PC-9 (cell line): ENCODE data around the gene SRP68. TPM values are rescaled to one million over a fixed set of nuclear protein-coding genes. Genes with fewer than 3 reads are reported as not detected.
A peak's percentile ranks its signal among the peaks of the same experiment; 100 is the strongest.
"Not testable (repeated sequence)": the region's sequence is repeated elsewhere in the genome, so short reads cannot be mapped to it uniquely, and the experiment has no call there.

ENCODE experiments used
- BruUV-seq: library from RNA; stranded (reverse); fragments of 400-500 nt; replicated peaks from 2 replicates; lab custom pipeline; 2021; lab: Mats Ljungman, UMichigan
- CTCF ChIA-PET: fragments of 300-600 bp; sonication (Branson Sonifier 250); formaldehyde crosslinking; loops from one replicate; lab custom pipeline; 2022; ENCODE audit warnings: antibody characterized with exemption; lab: Charles Lee
- POLR2A ChIA-PET: fragments of 300-600 bp; sonication (Branson Sonifier 250); formaldehyde crosslinking; loops from one replicate; lab custom pipeline; 2022; ENCODE audit warnings: antibody characterized with exemption; ENCODE audit not compliant: unreplicated experiment; lab: Charles Lee
- DNase-seq, 2 experiments: peaks; one replicate each; pipeline versions ENCODE4 v3.0.0 to v3.0.0-alpha.2; 2015 to 2022; ENCODE audit warnings: mixed read lengths in 1 of 2
- H2AFZ ChIP-seq: fragments of 200-600 bp; sonication (generic); 2 replicates; pipeline ENCODE4 v1.8.1; 2017; ENCODE audit warnings: antibody characterized with exemption
- H3F3A ChIP-seq: fragments of 200-600 bp; sonication (generic); 2 replicates; pipeline ENCODE4 v1.8.1; 2017; ENCODE audit warnings: antibody characterized with exemption, mild to moderate bottlenecking, low read depth; ENCODE audit not compliant: insufficient read depth
- H3K27ac ChIP-seq: fragments of 200-600 bp; sonication (generic); 2 replicates; pipeline ENCODE4 v1.6.1; 2016; ENCODE audit warnings: mixed run types
- H3K27me3 ChIP-seq: fragments of 200-600 bp; sonication (generic); 2 replicates; pipeline ENCODE4 v1.6.1; 2016; ENCODE audit warnings: low read depth, mixed run types; ENCODE audit not compliant: insufficient read depth
- H3K36me3 ChIP-seq: fragments of 200-600 bp; sonication (generic); 2 replicates; pipeline ENCODE4 v1.6.1; 2016; ENCODE audit warnings: low read depth, mixed run types
- H3K4me1 ChIP-seq: fragments of 200-600 bp; sonication (generic); replicated peaks from 2 replicates; pipeline ENCODE4 v1.6.1; 2016; ENCODE audit warnings: mixed run types; ENCODE audit not compliant: insufficient read depth
- H3K4me2 ChIP-seq: fragments of 200-600 bp; sonication (generic); 2 replicates; pipeline ENCODE4 v1.6.1; 2017; ENCODE audit warnings: mixed run types
- H3K4me3 ChIP-seq: fragments of 200-600 bp; sonication (generic); 2 replicates; pipeline ENCODE4 v1.6.1; 2016; ENCODE audit warnings: mixed run types
- H3K79me2 ChIP-seq: fragments of 200-600 bp; sonication (generic); 2 replicates; pipeline ENCODE4 v1.6.1; 2017; ENCODE audit warnings: low read depth, mixed run types
- H3K9me2 ChIP-seq: fragments of 200-600 bp; sonication (generic); 2 replicates; pipeline ENCODE4 v1.8.1; 2017; ENCODE audit warnings: mild to moderate bottlenecking; ENCODE audit not compliant: insufficient read depth
- H3K9me3 ChIP-seq: fragments of 200-600 bp; sonication (generic); 2 replicates; pipeline ENCODE4 v1.8.1; 2016; ENCODE audit warnings: low read depth; ENCODE audit not compliant: insufficient read depth
- H4K20me1 ChIP-seq: fragments of 200-600 bp; sonication (generic); 2 replicates; pipeline ENCODE4 v1.8.1; 2017; ENCODE audit not compliant: insufficient read depth
- EZH2 ChIP-seq: fragments of 200-600 bp; sonication (generic); IDR thresholded peaks from 2 replicates; pipeline ENCODE4 v1.8.0; 2017; ENCODE audit warnings: antibody characterized with exemption, low read depth
- intact Hi-C: fragments of 100-400 bp; cut with micrococcal nuclease; formaldehyde crosslinking; loops from one replicate; pipeline ENCODE4 v1.10.0; 2022; ENCODE audit not compliant: unreplicated experiment
- total RNA-seq: library from RNA; stranded (reverse); gene quantifications from 2 replicates; pipeline ENCODE4 v1.2.3, GENCODE V29; 2021
- TF ChIP-seq, protein P1 (sequence below): fragments of 200-600 bp; sonication (generic); conservative IDR thresholded peaks from 2 replicates; pipeline ENCODE4 v1.6.1; 2017; ENCODE audit warnings: mixed run types, antibody characterized with exemption, mild to moderate bottlenecking, moderate library complexity

Gene SRP68
- total RNA-seq, 1 experiment from 2014 or later: 91.7 TPM

DNA sequence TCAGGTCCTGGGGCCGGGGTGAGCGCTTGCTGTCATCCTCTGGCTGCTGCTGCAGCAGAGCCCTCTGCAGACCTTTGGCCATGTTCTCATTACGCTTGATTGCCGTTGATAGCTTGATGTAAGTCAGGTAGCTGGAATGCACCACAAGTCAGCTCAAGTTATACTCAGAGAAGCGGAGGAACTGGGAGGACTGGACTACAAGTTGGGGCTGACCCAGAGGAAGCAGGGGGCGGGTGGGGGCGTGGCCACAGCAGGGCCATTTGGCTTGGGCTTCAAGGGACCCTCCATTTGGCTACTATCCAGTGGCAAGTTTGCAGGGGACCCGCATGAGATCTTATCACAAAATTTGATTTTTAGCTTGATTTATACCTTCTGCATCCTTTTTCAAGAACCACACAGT lies 26.3 kb downstream of the SRP68 start:
- Histone ChIP-seq H2AFZ (no peak overlapping the region), H3K36me3 (peaks cover 20% of the 10 kb centered on the region; the same call in 1 of the 2 replicates), H3F3A (peaks cover 17% of the 10 kb centered on the region; the same call in 1 of the 2 replicates), H3K4me3 (no peak overlapping the region), H3K4me1 (peaks cover 20% of the 10 kb centered on the region), H3K79me2 (peaks cover 11% of the 10 kb centered on the region; the same call in 1 of the 2 replicates), H3K9me2 (no peaks in the 10 kb centered on the region), H3K9me3 (no peaks in the 10 kb centered on the region), H3K4me2 (no peak overlapping the region), H4K20me1 (no peaks in the 10 kb centered on the region), H3K27me3 (no peaks in the 10 kb centered on the region), H3K27ac (no peak overlapping the region)
- no TSS peak for BruUV-seq
- no peak for TF ChIP-seq EZH2
- TF ChIP-seq, protein P1, sequence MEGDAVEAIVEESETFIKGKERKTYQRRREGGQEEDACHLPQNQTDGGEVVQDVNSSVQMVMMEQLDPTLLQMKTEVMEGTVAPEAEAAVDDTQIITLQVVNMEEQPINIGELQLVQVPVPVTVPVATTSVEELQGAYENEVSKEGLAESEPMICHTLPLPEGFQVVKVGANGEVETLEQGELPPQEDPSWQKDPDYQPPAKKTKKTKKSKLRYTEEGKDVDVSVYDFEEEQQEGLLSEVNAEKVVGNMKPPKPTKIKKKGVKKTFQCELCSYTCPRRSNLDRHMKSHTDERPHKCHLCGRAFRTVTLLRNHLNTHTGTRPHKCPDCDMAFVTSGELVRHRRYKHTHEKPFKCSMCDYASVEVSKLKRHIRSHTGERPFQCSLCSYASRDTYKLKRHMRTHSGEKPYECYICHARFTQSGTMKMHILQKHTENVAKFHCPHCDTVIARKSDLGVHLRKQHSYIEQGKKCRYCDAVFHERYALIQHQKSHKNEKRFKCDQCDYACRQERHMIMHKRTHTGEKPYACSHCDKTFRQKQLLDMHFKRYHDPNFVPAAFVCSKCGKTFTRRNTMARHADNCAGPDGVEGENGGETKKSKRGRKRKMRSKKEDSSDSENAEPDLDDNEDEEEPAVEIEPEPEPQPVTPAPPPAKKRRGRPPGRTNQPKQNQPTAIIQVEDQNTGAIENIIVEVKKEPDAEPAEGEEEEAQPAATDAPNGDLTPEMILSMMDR: no peak
- intact Hi-C loops: no loop called here
- ChIA-PET CTCF (interaction anchor here (0.6 to 0.7 kb wide), 5 partner anchors 9 to 206 kb away, joined by 3 to 10 read pairs (median 7); no protein-coding TSS in a partner anchor), POLR2A (interaction anchor here (0.5 to 0.7 kb wide), 3 partner anchors 12 to 476 kb away, joined by 3 to 8 read pairs (median 4); no protein-coding TSS in a partner anchor)
- DNase-seq: peak; percentile 40 to 59

DNA sequence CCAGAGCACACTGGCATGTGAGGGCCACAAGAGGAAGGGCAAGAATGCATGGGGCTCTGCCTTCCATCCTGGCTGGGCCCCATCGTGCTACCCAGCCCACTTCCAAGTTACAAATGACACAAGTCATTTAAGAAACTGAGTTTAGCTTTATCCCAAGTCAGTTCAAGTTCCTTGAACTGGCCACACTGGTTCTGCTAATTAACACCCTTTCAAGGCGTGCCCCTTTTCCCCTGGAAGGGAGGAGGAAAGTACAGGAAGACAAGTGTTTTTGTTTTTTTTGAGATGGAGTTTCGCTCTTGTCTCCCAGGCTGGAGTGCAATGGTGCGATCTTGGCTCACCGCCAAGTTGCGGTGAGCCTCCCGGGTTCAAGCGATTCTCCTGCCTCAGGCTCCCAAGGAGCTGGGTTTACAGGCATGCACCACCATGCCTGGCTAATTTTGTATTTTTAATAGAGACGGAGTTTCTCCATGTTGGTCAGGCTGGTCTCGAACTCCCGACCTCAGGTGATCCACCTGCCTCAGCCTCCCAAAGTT lies 27.8 kb downstream of the SRP68 start:
- POLR2A ChIA-PET, H3K4me2 ChIP-seq, DNase-seq, H3K4me1 ChIP-seq, H2AFZ ChIP-seq, CTCF ChIA-PET, BruUV-seq, H3K27ac ChIP-seq, H4K20me1 ChIP-seq, intact Hi-C loops, H3K9me2 ChIP-seq, H3K79me2 ChIP-seq, H3K9me3 ChIP-seq, H3K27me3 ChIP-seq, H3K4me3 ChIP-seq, H3F3A ChIP-seq: not testable (repeated sequence)
- H3K36me3 ChIP-seq: peaks cover 16% of the 10 kb centered on the region; the same call in 1 of the 2 replicates

DNA sequence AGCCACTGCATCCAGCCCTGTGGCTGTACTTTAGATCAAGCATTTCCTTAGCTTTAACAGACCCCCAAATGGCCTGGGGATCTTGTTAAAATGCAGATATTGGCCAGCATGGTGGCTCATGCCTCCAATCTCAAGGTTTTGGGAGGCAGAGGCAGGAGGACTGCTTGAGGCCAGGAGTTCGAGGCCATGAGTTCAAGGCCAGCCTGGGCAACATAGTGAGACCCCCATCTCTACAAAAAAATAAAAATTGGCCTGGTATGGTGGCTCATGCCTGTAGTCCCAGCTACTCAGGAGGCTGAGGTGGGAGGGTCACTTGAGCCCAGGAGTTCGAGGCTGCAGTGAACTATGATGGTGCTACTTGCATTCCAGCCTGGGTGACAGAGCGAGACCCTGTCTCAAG lies 29.4 kb downstream of the SRP68 start:
- H3K9me3 ChIP-seq, H3K9me2 ChIP-seq, H3F3A ChIP-seq, H3K36me3 ChIP-seq, intact Hi-C loops, H3K4me3 ChIP-seq, CTCF ChIA-PET, POLR2A ChIA-PET, DNase-seq, H3K27me3 ChIP-seq, H4K20me1 ChIP-seq, H3K79me2 ChIP-seq, H3K4me1 ChIP-seq, H3K27ac ChIP-seq, H3K4me2 ChIP-seq, H2AFZ ChIP-seq, BruUV-seq: not testable (repeated sequence)

DNA sequence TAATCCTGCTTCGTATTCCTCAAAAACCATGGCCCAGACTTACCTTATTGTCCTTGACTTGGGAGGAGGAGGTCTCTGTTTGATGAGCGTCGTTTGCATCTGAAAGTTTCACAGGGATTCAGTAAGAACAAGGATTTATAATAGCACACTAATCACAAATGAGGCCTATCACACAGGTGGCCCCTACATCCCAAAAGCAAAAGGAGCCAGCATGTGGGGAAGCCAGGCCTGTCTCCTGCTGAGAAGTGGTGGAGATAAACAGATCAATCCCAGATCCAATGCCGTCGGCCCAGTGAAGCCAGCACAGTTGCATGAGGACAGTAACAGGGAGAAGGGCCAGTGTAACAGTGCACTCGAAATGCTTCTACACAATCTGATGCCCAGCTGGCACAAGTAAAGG lies 31.9 kb downstream of the SRP68 start:
- Histone ChIP-seq H3K27me3 (no peaks in the 10 kb centered on the region), H3K9me2 (no peaks in the 10 kb centered on the region), H3K9me3 (no peaks in the 10 kb centered on the region), H2AFZ (no peak overlapping the region), H3K4me1 (no peaks in the 10 kb centered on the region), H3K4me3 (no peak overlapping the region), H3K27ac (no peak overlapping the region), H4K20me1 (no peaks in the 10 kb centered on the region), H3F3A (peaks cover 7% of the 10 kb centered on the region; the same call in 1 of the 2 replicates), H3K4me2 (no peak overlapping the region), H3K79me2 (no peaks in the 10 kb centered on the region), H3K36me3 (peaks cover 7% of the 10 kb centered on the region; the same call in 1 of the 2 replicates)
- TF ChIP-seq EZH2: no peak
- intact Hi-C loops: no loop called here
- POLR2A ChIA-PET: no interaction called here
- no peak for DNase-seq
- BruUV-seq: no TSS peak
- CTCF ChIA-PET: no interaction called here
